Endodermal cell (in vitro differentiated cells): ENCODE data around the gene CD69. TPM values are rescaled to one million over a fixed set of nuclear protein-coding genes. Genes with fewer than 3 reads are reported as not detected.

Experiments
- DNase-seq: peaks from one replicate; pipeline ENCODE4 v3.0.0-alpha.2; 2017
- H3K27ac ChIP-seq: 2 replicates; pipeline ENCODE4 v1.5.1; 2013; ENCODE audit warnings: mild to moderate bottlenecking, low read depth, low read length, moderate library complexity
- H3K27me3 ChIP-seq: 2 replicates; pipeline ENCODE4 v1.6.1; 2013; ENCODE audit warnings: mild to moderate bottlenecking, low read length, moderate library complexity; ENCODE audit not compliant: insufficient read depth, control insufficient read depth, poor library complexity, severe bottlenecking
- H3K36me3 ChIP-seq: 2 replicates; pipeline ENCODE4 v1.7.0; 2013; ENCODE audit warnings: mild to moderate bottlenecking, low read length, moderate library complexity; ENCODE audit not compliant: control insufficient read depth, insufficient read depth
- H3K4me1 ChIP-seq: one replicate; pipeline ENCODE4 v1.7.0; 2013; ENCODE audit warnings: low read length; ENCODE audit not compliant: control insufficient read depth, insufficient read depth
- H3K4me3 ChIP-seq: 2 replicates; pipeline ENCODE4 v1.5.1; 2013; ENCODE audit warnings: mild to moderate bottlenecking, low read length, moderate library complexity
- H3K9ac ChIP-seq: 2 replicates; pipeline ENCODE4 v1.6.1; 2013; ENCODE audit warnings: mild to moderate bottlenecking, low read length, moderate library complexity; ENCODE audit not compliant: poor library complexity, severe bottlenecking; ENCODE audit errors: extremely low read depth
- H3K9me3 ChIP-seq: 2 replicates; pipeline ENCODE4 v1.6.1; 2013; ENCODE audit warnings: mild to moderate bottlenecking, low read length, moderate library complexity; ENCODE audit not compliant: control insufficient read depth
- H3K27ac Mint-ChIP-seq: 2 replicates; pipeline ENCODE4 v1.8.0; 2020; ENCODE audit warnings: mixed read lengths
- H3K27me3 Mint-ChIP-seq: 2 replicates; pipeline ENCODE4 v1.8.0; 2021; ENCODE audit warnings: mild to moderate bottlenecking, mixed read lengths; ENCODE audit not compliant: insufficient read depth
- H3K36me3 Mint-ChIP-seq: 2 replicates; pipeline ENCODE4 v1.8.0; 2020; ENCODE audit warnings: low read depth, mixed read lengths
- H3K4me1 Mint-ChIP-seq: 2 replicates; pipeline ENCODE4 v1.8.0; 2020; ENCODE audit warnings: mixed read lengths
- H3K4me3 Mint-ChIP-seq: 2 replicates; pipeline ENCODE4 v1.8.0; 2020; ENCODE audit warnings: mild to moderate bottlenecking, moderate library complexity, mixed read lengths
- H3K9me3 Mint-ChIP-seq: 2 replicates; pipeline ENCODE4 v1.8.0; 2020; ENCODE audit warnings: mild to moderate bottlenecking, mixed read lengths
- CTCF ChIP-seq: fragments of 200-600 bp; sonication (generic); conservative IDR thresholded peaks from 2 replicates; pipeline ENCODE4 v1.5.0; 2021; ENCODE audit warnings: antibody characterized with exemption, mild to moderate bottlenecking
- WGBS, 2 experiments: methylation state at CpG; one replicate each; pipeline versions ENCODE4 v1.1.5 to v1.1.7; 2013; ENCODE audit warnings: missing lambda C conversion rate in 2 of 2, mixed read lengths in 1 of 2; ENCODE audit not compliant: insufficient coverage in 1 of 2, insufficient read length in 1 of 2; 5-methylcytosine and 5-hydroxymethylcytosine counted together
- long read RNA-seq, 4 experiments: library from polyadenylated mRNA in 2 of 4; library from RNA in 1 of 4; library from capped mRNA in 1 of 4; stranded (forward) in 3 of 4; unstranded in 1 of 4; transcript quantifications; one replicate each; pipeline ENCODE4 v2.0.0, GENCODE V29; 2020 to 2021; ENCODE audit warnings: inconsistent platforms in 1 of 4
- polyA plus RNA-seq, 2 experiments: library from polyadenylated mRNA; stranded (reverse); fragments of 50-300 nt; gene quantifications; one replicate each; pipeline ENCODE4 v1.2.3, GENCODE V29; 2013
- total RNA-seq, 2 donors: library from RNA; stranded (reverse); fragmentation: NEBNext Ultra II Directional in 1 of 2; extraction: Animal tissue kit (Norgen Biotek cat#: 25700) in 1 of 2; gene quantifications; 2 replicates in 1 of 2; 3 replicates in 1 of 2; pipeline ENCODE4 v1.2.1, GENCODE V29; 2021

CD69 gene
- not detected for total RNA-seq
- not detected for polyA plus RNA-seq (2013, experiment 1 of 2)
- not detected for polyA plus RNA-seq (2013, experiment 2 of 2)
- long read RNA-seq, experiment 1: 0 reads
- long read RNA-seq, experiment 2: 0 reads
- long read RNA-seq, experiment 3: 0 reads
- long read RNA-seq, experiment 4: 0 reads

- Mint-ChIP-seq H3K4me1 (peaks cover 2% of the 10 kb centered on the region), H3K9me3 (no peaks in the 10 kb centered on the region), H3K27me3 (no peaks in the 10 kb centered on the region), H3K36me3 (no peaks in the 10 kb centered on the region), H3K4me3 (no peak within 1 kb of the TSS), H3K27ac (no peak within 1 kb of the TSS)
- no peak within 1 kb of the TSS for H3K4me3 ChIP-seq
- no peaks in the 10 kb centered on the region for H3K4me1 ChIP-seq
- DNase-seq: no peak
- H3K27ac ChIP-seq: no peak within 1 kb of the TSS
- no peaks in the 10 kb centered on the region for H3K36me3 ChIP-seq
- H3K9me3 ChIP-seq: no peaks in the 10 kb centered on the region
- TF ChIP-seq CTCF: no peak
- 92 to 93% methylated on average over 2 to 6 of the region's 6 CpGs for WGBS, 2 experiments
- no peak within 1 kb of the TSS for H3K9ac ChIP-seq
- no peaks in the 10 kb centered on the region for H3K27me3 ChIP-seq
Measured at GRCh38 chr12:9760699-9761418, at the start of gene CD69. TSS of gene CD69 (minus strand) at chr12:9760901. CDS start at chr12:9760820, 81 bp downstream.

- peaks cover 5% of the 10 kb centered on the region for H3K27me3 Mint-ChIP-seq
- Histone ChIP-seq H3K4me3 (no peak overlapping the region), H3K27ac (no peak overlapping the region), H3K9me3 (no peaks in the 10 kb centered on the region), H3K4me1 (no peaks in the 10 kb centered on the region), H3K27me3 (no peaks in the 10 kb centered on the region), H3K9ac (no peak overlapping the region), H3K36me3 (no peaks in the 10 kb centered on the region)
- no peak for TF ChIP-seq CTCF
- H3K36me3 Mint-ChIP-seq: no peaks in the 10 kb centered on the region
- no peak overlapping the region for H3K4me3 Mint-ChIP-seq
- no peak for DNase-seq
- H3K27ac Mint-ChIP-seq: no peak overlapping the region
- H3K4me1 Mint-ChIP-seq: peaks cover 5% of the 10 kb centered on the region
- H3K9me3 Mint-ChIP-seq: no peaks in the 10 kb centered on the region
Measured at GRCh38 chr12:9809866-9810265, 49.2 kb upstream of the CD69 start.

- Mint-ChIP-seq H3K4me3 (no peak overlapping the region), H3K27ac (no peak overlapping the region), H3K9me3 (no peaks in the 10 kb centered on the region), H3K27me3 (peaks cover 5% of the 10 kb centered on the region), H3K36me3 (no peaks in the 10 kb centered on the region), H3K4me1 (peaks cover 5% of the 10 kb centered on the region)
- Histone ChIP-seq H3K4me1 (no peaks in the 10 kb centered on the region), H3K4me3 (no peak overlapping the region), H3K27ac (no peak overlapping the region), H3K36me3 (no peaks in the 10 kb centered on the region), H3K9ac (no peak overlapping the region), H3K27me3 (no peaks in the 10 kb centered on the region), H3K9me3 (no peaks in the 10 kb centered on the region)
- WGBS, 2 experiments: 94 to 95% methylated on average over 3 to 4 of the region's 4 CpGs
- TF ChIP-seq CTCF: no peak
- no peak for DNase-seq
Measured at GRCh38 chr12:9809338-9809737, 48.6 kb upstream of the CD69 start.
